GM12874 (cell line): Measurements from ENCODE around the gene GPR176.
A peak's percentile ranks its signal among the peaks of the same experiment; 100 is the strongest.

ENCODE experiments used
- CTCF ChIP-seq: IDR thresholded peaks from 2 replicates; pipeline ENCODE4 v1.5.1; 2011; ENCODE audit warnings: low read depth, mild to moderate bottlenecking, control low read depth, low read length, moderate library complexity; ENCODE audit not compliant: insufficient read depth

The GPR176 gene

GRCh38 chr15:39777496-39777895, 142.6 kb downstream of the GPR176 start:
- TF ChIP-seq CTCF = no peak

- TF ChIP-seq CTCF = no peak
Measured at GRCh38 chr15:39776068-39776467, 144.0 kb downstream of the GPR176 start.

- no peak for TF ChIP-seq CTCF
Measured at GRCh38 chr15:39774688-39775267, 145.3 kb downstream of the GPR176 start.

GRCh38 chr15:39770748-39771689, 149.0 kb downstream of the GPR176 start:
- no peak for TF ChIP-seq CTCF

GRCh38 chr15:39767921-39768320, 152.1 kb downstream of the GPR176 start:
- TF ChIP-seq CTCF = no peak

GRCh38 chr15:39761006-39761405, 159.1 kb downstream of the GPR176 start:
- no peak for TF ChIP-seq CTCF

GRCh38 chr15:39756806-39757522, 163.1 kb downstream of the GPR176 start:
- TF ChIP-seq CTCF = peak; percentile 32; the same call in 1 of the 2 replicates
